ENCODE data around the gene AHSP.
"Not testable (repeated sequence)": the region's sequence is repeated elsewhere in the genome, so short reads cannot be mapped to it uniquely, and the experiment has no call there.

The AHSP gene

GRCh38 chr16:31527734-31528274, at the start of gene AHSP:
TSS of gene AHSP (plus strand) at chr16:31527900. CDS start at chr16:31528140, 240 bp downstream.
- peak within 1 kb of the TSS; percentile 64 for H3K4me3 Mint-ChIP-seq
- H3K27me3 Mint-ChIP-seq = peaks cover 22% of the 10 kb centered on the region
- no peaks in the 10 kb centered on the region for H3K36me3 Mint-ChIP-seq (ENCODE audit: low read depth)
- H3K4me1 Mint-ChIP-seq (ENCODE audit: low read depth) = peaks cover 19% of the 10 kb centered on the region
- H3K27ac Mint-ChIP-seq = peak within 1 kb of the TSS; percentile 81
- H3K9me3 Mint-ChIP-seq = no peaks in the 10 kb centered on the region

GRCh38 chr16:31478956-31479355, 48.7 kb upstream of the AHSP start:
- no peaks in the 10 kb centered on the region for H3K9me3 Mint-ChIP-seq
- no peaks in the 10 kb centered on the region for H3K36me3 Mint-ChIP-seq (ENCODE audit: low read depth)
- no peak overlapping the region for H3K27ac Mint-ChIP-seq
- no peak overlapping the region for H3K4me3 Mint-ChIP-seq
- H3K27me3 Mint-ChIP-seq = peaks cover 3% of the 10 kb centered on the region
- H3K4me1 Mint-ChIP-seq (ENCODE audit: low read depth) = peaks cover 18% of the 10 kb centered on the region

DNA sequence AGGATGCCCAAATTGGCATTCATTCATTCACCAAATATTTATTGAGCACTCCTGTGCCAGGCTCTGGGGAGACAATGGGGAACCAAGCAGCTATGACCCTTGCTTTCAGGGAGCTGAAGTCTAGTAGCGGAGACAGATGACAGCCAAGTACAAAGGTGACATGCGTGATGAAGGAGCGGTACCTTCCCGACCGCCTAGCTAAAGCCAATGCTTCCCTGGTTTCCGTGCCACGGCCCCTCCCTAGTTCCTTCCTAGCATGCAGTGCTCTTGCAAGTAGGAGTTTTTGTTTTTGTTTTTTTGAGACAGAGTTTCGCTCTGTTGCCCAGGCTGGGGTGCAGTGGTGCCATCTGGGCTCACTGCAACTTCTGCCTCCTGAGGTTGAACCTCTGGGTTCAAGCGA, 47.9 kb upstream of the AHSP start:
- H3K4me3 Mint-ChIP-seq = no peak overlapping the region
- no peaks in the 10 kb centered on the region for H3K9me3 Mint-ChIP-seq
- H3K4me1 Mint-ChIP-seq (ENCODE audit: low read depth) = peaks cover 18% of the 10 kb centered on the region
- H3K27me3 Mint-ChIP-seq = peaks cover 3% of the 10 kb centered on the region
- H3K27ac Mint-ChIP-seq = no peak overlapping the region
- H3K36me3 Mint-ChIP-seq (ENCODE audit: low read depth) = no peaks in the 10 kb centered on the region

GRCh38 chr16:31480851-31481536, 46.7 kb upstream of the AHSP start:
- Mint-ChIP-seq H3K4me1 (ENCODE audit: low read depth) (peaks cover 15% of the 10 kb centered on the region), H3K27me3 (peaks cover 3% of the 10 kb centered on the region), H3K4me3 (no peak overlapping the region), H3K9me3 (no peaks in the 10 kb centered on the region), H3K36me3 (ENCODE audit: low read depth) (no peaks in the 10 kb centered on the region), H3K27ac (no peak overlapping the region)

DNA sequence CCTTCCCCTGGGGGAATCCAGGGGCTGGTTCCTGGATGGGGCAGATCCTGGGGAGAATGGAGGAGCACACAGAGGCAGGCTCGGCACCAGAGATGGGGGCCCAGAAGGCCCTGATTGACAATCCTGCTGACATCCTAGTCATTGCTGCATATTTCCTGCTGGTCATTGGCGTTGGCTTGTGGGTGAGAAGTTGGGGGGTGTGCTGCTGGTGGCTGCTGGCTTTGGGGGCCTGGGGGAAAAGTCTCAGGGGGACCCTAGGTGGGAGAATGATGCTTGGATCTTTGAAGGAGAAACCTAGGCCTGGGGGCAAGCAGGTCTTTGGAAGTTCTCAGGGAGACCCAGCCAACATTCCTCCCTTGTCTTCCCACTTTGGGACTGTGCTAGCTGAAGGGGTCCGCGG, 44.6 kb upstream of the AHSP start, which contains the start of gene SLC5A2:
SLC5A2 (plus strand) TSS at position 43 of the 400 bp plus-strand sequence; CDS start at position 57, 14 bp downstream.
- no peaks in the 10 kb centered on the region for H3K36me3 Mint-ChIP-seq (ENCODE audit: low read depth)
- H3K4me3 Mint-ChIP-seq = no peak within 1 kb of the TSS
- peaks cover 7% of the 10 kb centered on the region for H3K4me1 Mint-ChIP-seq (ENCODE audit: low read depth)
- no peak within 1 kb of the TSS for H3K27ac Mint-ChIP-seq
- peaks cover 3% of the 10 kb centered on the region for H3K27me3 Mint-ChIP-seq
- H3K9me3 Mint-ChIP-seq = no peaks in the 10 kb centered on the region

DNA sequence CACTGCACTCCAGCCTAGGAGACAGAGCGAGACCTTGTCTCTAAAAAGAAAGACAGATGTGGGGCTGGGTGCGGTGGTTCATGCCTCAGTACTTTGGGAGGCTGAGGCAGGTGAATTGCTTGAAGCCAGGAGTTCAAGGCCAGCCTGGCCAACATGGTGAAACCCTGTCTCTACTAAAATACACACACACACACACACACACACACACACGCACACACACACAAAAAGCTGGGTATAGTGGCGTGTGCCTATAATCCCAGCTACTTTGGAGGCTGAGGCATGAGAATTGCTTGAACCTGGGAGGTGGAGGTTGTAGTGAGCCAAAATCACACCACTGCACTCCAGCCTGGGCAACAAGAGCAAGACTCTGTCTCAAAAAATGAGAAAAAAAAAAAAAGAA, 43.7 kb upstream of the AHSP start:
- not testable (repeated sequence) for H3K27ac Mint-ChIP-seq; H3K27me3 Mint-ChIP-seq; H3K4me1 Mint-ChIP-seq (ENCODE audit: low read depth); H3K36me3 Mint-ChIP-seq (ENCODE audit: low read depth); H3K4me3 Mint-ChIP-seq; H3K9me3 Mint-ChIP-seq

DNA sequence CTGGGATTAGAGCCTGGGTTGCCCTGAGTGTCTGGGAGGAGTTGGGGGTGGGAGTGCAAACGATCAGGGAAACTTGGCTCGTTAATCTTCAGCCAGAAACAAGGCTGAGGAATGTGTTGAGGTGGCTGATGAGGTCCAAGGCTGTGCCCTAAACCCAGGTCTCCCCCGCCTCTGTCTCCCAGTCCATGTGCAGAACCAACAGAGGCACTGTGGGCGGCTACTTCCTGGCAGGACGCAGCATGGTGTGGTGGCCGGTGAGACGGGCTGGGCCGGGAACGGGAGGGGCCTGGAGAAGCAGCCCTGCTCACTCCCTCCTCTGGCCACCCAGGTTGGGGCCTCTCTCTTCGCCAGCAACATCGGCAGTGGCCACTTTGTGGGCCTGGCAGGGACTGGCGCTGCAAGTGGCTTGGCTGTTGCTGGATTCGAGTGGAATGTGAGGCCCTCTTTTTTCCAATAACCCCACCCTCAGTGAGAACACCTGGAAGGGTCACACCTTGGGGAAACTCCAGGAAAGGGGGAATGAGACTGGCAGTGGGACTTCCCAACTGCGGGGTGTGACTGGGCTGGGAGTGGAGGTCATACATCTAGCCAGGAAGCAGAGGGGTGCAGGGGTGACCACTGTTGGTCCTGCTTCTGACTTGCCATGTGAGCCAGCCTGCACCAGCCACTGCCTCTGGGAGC, 43.1 kb upstream of the AHSP start:
- Mint-ChIP-seq H3K4me1 (ENCODE audit: low read depth) (peaks cover 5% of the 10 kb centered on the region), H3K27me3 (peaks cover 3% of the 10 kb centered on the region), H3K4me3 (no peak overlapping the region), H3K36me3 (ENCODE audit: low read depth) (peaks cover 2% of the 10 kb centered on the region), H3K9me3 (no peaks in the 10 kb centered on the region), H3K27ac (no peak overlapping the region)

DNA sequence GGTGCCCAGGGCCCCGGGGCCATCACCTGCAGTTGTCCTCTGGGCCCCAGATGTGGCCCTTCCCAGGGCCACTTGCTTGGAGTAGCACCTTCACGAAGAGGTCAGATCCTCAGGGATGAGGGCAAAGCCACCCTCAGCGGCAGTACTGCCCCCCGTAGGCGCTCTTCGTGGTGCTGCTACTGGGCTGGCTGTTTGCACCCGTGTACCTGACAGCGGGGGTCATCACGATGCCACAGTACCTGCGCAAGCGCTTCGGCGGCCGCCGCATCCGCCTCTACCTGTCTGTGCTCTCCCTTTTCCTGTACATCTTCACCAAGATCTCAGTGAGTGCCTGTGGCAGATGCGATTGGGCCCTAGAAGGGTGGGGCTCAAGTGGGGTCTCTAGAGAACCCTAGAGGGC, 42.1 kb upstream of the AHSP start:
- H3K27ac Mint-ChIP-seq = no peak overlapping the region
- H3K4me1 Mint-ChIP-seq (ENCODE audit: low read depth) = peaks cover 5% of the 10 kb centered on the region
- peaks cover 5% of the 10 kb centered on the region for H3K36me3 Mint-ChIP-seq (ENCODE audit: low read depth)
- H3K27me3 Mint-ChIP-seq = peaks cover 3% of the 10 kb centered on the region
- no peaks in the 10 kb centered on the region for H3K9me3 Mint-ChIP-seq
- H3K4me3 Mint-ChIP-seq = no peak overlapping the region

GRCh38 chr16:31486045-31486444, 41.7 kb upstream of the AHSP start:
- Mint-ChIP-seq H3K9me3 (no peaks in the 10 kb centered on the region), H3K36me3 (ENCODE audit: low read depth) (peaks cover 10% of the 10 kb centered on the region), H3K27ac (no peak overlapping the region), H3K27me3 (no peaks in the 10 kb centered on the region), H3K4me1 (ENCODE audit: low read depth) (peaks cover 5% of the 10 kb centered on the region), H3K4me3 (peak overlapping the region; percentile 8)

- Mint-ChIP-seq H3K36me3 (ENCODE audit: low read depth) (peaks cover 11% of the 10 kb centered on the region), H3K4me3 (peak overlapping the region; percentile 81), H3K4me1 (ENCODE audit: low read depth) (peaks cover 5% of the 10 kb centered on the region), H3K27me3 (no peaks in the 10 kb centered on the region), H3K27ac (no peak overlapping the region), H3K9me3 (no peaks in the 10 kb centered on the region)
These were observed 40.5 kb upstream of the AHSP start for GRCh38 chr16:31487071-31487719.

DNA sequence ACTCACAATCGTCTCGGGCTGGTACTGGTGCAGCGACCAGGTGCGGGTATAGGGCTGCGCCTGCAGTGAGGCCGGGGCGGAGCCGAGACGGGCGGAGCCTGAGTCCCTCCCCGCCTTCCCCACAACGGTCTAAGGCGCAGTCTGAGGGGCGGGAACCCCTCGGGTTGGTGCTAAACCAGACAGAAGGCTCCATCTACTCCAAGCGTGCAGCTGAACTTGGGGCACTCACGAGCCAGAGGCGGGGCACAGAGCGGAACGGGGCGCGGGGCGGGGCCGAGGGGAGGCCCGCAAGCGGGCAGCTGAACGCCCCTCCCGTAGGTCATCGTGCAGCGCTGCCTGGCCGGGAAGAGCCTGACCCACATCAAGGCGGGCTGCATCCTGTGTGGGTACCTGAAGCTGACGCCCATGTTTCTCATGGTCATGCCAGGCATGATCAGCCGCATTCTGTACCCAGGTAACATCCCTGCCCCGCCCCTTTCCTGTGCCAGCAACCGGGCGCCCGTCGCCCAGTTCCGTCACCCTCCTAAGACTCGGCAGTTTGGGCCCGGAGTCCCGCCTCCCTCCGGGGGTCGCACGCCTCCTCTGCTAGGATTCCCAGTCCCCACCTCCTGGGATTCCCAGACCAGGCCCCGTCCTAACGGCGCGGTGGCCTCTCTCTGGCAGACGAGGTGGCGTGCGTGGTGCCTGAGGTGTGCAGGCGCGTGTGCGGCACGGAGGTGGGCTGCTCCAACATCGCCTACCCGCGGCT, 39.8 kb upstream of the AHSP start:
- Mint-ChIP-seq H3K4me3 (peak overlapping the region; percentile 81), H3K27ac (no peak overlapping the region), H3K36me3 (ENCODE audit: low read depth) (peaks cover 17% of the 10 kb centered on the region), H3K4me1 (ENCODE audit: low read depth) (peaks cover 5% of the 10 kb centered on the region), H3K9me3 (no peaks in the 10 kb centered on the region), H3K27me3 (no peaks in the 10 kb centered on the region)

GRCh38 chr16:31488468-31489297, 39.0 kb upstream of the AHSP start:
- H3K4me3 Mint-ChIP-seq = peak overlapping the region; percentile 43

GRCh38 chr16:31489298-31489564, 38.5 kb upstream of the AHSP start:
- H3K4me3 Mint-ChIP-seq = peak overlapping the region; percentile 43
- no peak overlapping the region for H3K27ac Mint-ChIP-seq

More at GRCh38 chr16:31488468-31489297, 39.0 kb upstream of the AHSP start:
- peaks cover 5% of the 10 kb centered on the region for H3K4me1 Mint-ChIP-seq (ENCODE audit: low read depth)
- H3K27ac Mint-ChIP-seq = no peak overlapping the region
- H3K36me3 Mint-ChIP-seq (ENCODE audit: low read depth) = peaks cover 17% of the 10 kb centered on the region
- no peaks in the 10 kb centered on the region for H3K27me3 Mint-ChIP-seq
- no peaks in the 10 kb centered on the region for H3K9me3 Mint-ChIP-seq

More at GRCh38 chr16:31489298-31489564, 38.5 kb upstream of the AHSP start:
- no peaks in the 10 kb centered on the region for H3K9me3 Mint-ChIP-seq
- peaks cover 5% of the 10 kb centered on the region for H3K4me1 Mint-ChIP-seq (ENCODE audit: low read depth)
- H3K27me3 Mint-ChIP-seq = no peaks in the 10 kb centered on the region
- peaks cover 17% of the 10 kb centered on the region for H3K36me3 Mint-ChIP-seq (ENCODE audit: low read depth)

All from stimulated activated naive CD8-positive, alpha-beta T cell treated with anti-CD3 and anti-CD28 coated beads, Interleukin-15, Interleukin-2, amounts not matched to agents 100 ng/mL and 50 ng/mL, for 24 hours (primary cell).